LNCAP (cell line): ENCODE results near the gene SYCE1L.

Experiments
- CTCF ChIP-seq: fragments of 450-650 bp; IDR thresholded peaks from 2 replicates; pipeline ENCODE4 v1.5.1; 2017; ENCODE audit warnings: mild to moderate bottlenecking

SYCE1L gene

GRCh38 chr16:77246150-77246549 lies 46.9 kb downstream of the SYCE1L start:
- TF ChIP-seq CTCF: no peak

- TF ChIP-seq CTCF: no peak
Measured at GRCh38 chr16:77250400-77250799, 51.2 kb downstream of the SYCE1L start.
